Posterior cingulate gyrus (tissue), 11 donors: ENCODE measurements around the gene FIBP.
A peak's percentile ranks its signal among the peaks of the same experiment; 100 is the strongest.
"Not testable (repeated sequence)": the region's sequence is repeated elsewhere in the genome, so short reads cannot be mapped to it uniquely, and the experiment has no call there.

Experiments used
- DNase-seq, 10 donors: peaks; one replicate each; pipeline versions ENCODE4 v3.0.0 to v3.0.0-alpha.2; 2020 to 2021; ENCODE audit warnings: mixed read lengths in 3 of 10
- intact Hi-C: fragments of 100-400 bp; cut with DNase I; formaldehyde crosslinking; loops from one replicate; pipeline ENCODE4 v1.15.1; 2023

The FIBP gene

DNA sequence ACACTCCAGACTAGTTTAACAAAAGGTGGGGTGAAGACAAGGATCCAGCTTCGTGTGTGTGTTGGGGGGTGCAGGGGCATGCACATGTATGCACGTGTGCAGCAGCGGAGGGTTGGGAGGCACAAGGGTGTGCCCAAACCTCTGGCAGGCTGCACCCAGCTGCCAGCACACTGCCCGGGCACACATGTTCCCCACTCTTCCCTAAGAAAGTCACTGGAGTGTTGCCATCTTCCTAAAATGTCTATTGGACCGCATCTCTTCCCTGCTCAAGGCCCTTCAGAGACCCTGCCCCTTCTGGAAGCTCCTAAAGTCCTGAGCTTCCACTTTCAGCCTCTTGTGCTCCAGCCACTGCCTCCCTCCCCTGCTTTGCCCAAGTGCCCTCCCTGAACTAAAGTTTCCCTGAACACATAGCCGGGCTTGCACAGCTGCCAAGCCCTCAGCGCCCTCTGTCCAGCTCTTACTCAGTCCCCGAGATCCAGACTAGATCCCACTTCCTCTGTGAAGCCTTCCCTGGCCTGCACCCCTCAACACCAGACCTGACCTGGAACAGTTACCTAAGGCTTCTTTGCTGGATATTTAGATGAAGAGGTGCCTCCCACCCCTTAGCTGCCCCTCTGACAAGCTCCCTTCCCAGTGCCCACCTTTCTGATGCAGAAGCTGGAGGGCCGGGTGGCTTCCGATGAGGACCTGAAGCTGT is 36.3 kb downstream of the FIBP start:
- intact Hi-C loops, result no loop called here

DNA sequence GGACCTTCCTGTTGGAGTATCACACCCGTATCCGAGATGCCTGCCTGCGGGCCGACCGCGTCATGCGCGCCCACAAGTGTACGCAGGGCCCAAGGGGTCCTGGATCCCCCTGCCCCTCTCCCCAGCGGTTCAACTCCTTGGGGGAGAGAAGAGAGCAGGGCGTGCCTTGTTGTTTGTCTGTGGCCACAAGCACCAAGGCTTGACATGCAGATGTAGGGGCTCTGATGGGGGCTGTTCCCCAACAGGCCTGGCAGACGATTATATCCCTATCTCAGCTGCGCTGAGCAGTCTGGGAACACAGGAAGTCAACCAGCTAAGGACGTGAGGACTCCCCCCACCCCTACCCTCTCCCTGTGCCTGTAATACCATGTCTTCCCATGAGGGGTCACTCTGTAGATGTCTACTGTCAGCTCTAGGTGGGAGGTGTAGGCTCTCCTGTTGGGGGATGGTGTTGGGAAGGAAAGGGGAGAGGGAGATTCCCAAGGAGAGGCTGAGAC is 37.1 kb downstream of the FIBP start:
- intact Hi-C loops, result no loop called here
- DNase-seq, result peak in 1 of 10 donors; percentile 45

More for the DNA sequence above, 36.3 kb downstream of the FIBP start:
- peak in 2 of 10 donors; percentile 47 to 53 for DNase-seq

DNA sequence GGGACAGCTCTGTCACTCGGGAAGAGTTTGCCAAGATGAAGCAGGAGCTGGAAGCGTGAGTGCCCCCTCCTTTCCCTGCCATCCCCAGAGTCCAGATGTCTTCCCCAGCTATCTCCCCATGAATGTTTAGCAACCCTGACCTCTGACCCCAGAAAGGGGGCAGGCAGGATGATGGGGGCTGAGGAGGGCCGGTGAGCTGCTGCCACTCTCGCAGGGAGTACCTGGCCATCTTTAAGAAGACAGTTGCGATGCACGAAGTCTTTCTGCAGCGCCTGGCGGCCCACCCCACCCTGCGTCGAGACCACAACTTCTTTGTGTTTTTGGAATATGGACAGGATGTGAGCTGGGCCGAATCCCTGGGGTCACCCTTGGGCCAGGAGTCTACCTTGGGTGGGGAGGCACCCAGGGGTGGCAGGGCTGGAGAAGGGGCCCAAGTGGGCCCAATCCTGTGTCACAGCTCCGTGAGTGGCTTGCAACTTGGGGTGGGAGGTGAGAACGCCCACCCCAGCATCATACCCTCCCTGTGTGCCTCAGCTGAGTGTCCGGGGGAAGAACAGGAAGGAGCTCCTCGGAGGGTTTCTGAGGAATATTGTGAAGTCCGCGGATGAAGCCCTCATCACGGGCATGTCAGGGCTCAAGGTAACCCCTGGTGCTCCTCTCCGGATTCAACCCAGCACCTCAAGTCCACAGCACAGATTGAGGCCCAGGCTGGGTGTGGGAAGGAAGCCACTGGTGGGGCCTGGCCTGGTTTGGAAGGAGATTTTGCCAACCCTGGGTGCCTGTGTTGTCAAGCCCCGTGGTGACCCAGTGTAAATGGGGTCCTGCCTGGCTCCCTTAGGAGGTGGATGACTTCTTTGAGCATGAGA is 37.8 kb downstream of the FIBP start:
- DNase-seq, result peak in 1 of 10 donors; percentile 64
- intact Hi-C loops, result no loop called here

DNA sequence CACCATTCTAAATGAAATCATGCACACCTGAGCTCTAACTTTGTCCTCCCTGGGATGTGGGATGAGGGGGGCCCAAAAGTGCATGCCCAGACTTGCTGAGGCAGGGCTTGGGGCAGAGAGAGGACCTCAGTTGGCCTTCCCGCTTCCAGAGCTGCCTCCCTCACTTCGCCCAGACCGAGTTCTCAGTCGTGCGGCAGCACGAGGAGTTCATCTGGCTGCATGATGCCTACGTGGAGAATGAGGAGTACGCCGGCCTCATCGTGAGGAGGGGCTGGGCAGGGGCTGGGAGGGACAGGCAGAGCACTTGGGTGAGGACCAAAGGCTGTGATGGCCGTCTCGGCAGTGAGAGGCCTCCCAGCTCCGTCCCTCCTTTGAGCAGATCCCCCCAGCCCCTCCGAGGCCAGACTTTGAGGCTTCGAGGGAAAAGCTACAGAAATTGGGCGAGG is 38.5 kb downstream of the FIBP start:
- intact Hi-C loops, result no loop called here
- peak in 1 of 10 donors; percentile 69 for DNase-seq

DNA sequence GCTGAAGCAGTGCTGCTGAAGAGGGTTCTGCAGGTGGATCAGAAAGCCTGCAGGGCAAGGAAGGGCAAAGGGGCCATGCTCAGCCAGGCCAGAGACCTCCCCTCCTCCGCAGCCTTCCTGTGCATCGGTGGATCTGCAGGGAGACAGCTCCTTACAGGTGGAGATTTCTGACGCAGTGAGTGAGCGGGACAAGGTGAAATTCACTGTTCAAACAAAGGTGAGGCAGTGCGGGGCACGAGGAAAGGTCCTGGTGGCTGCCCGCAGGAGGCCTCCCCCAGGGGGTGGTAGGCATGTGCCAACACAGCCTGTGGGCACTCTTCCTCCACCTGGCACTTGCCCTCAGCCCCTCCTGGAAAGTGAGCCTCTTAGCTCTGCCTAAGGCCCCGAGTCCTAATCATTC is 38.9 kb downstream of the FIBP start:
- DNase-seq, result peak in 1 of 10 donors; percentile 46
- intact Hi-C loops, result no loop called here

DNA sequence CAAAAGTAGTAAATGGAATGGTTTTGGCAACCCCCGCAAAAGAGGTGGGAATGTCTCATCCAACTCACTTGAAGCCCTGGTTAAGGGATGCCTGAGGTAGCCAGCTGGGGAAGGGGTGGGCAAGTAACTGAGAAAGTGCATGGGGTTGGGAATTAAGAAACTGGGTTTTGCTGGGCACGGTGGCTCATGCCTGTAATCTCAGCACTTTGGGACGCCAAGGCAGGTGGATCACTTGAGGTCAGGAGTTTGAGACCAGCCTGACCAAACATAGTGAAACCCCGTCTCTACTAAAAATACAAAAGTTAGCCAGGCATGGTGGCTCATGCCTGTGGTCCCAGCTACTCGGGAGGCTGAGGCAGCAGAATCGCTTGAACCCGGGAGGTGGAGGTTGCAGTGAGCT is 39.6 kb downstream of the FIBP start:
- intact Hi-C loops, DNase-seq: not testable (repeated sequence)

DNA sequence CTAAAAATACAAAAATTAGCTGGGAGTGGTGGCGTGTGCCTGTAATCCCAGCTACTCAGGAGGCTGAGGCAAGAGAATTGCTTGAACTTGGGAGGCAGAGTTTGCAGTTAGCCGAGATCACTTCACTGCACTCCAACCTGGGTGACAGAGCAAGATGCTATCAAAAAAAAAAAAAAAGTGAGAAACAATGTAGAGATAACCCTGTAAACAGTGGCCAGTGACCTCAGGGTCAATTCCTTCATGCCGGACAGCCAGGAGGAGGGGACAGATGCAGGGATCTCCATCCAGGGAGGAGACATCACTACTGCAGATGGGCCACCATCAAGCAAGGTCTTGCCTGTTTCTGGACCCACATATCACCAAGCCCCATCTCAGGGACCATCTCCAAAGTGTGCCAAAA is 40.5 kb downstream of the FIBP start:
- no peak for DNase-seq
- intact Hi-C loops, result no loop called here

DNA sequence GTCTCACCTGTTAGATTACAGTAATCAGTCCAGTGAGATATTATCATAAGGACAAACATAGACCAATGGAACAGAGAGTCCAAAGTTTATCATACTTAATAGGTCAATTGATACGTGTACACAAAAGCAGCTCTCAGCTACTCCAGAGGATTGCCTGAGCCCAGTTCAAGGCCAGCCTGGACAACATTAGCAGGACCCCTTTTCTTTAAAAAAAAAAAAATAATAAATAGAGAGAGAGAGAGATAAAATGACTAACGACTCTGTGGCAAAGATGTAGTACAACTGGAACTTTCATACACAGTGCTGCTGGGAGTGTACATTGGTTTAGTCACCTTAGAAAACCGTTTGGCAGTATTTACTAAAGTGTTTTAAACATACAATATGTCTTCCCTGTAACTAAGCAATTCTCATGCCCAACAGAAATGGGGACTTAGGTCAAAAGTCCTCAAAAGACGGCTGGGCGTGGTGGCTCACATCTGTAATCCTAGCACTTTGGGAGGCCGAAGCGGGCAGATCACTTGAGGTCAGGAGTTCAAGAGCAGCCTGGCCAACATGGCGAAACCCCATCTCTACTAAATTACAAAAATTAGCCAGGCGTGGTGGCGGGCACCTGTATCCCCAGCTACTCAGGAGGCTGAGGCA is 43.9 kb downstream of the FIBP start:
- intact Hi-C loops, result no loop called here
- no peak for DNase-seq

DNA sequence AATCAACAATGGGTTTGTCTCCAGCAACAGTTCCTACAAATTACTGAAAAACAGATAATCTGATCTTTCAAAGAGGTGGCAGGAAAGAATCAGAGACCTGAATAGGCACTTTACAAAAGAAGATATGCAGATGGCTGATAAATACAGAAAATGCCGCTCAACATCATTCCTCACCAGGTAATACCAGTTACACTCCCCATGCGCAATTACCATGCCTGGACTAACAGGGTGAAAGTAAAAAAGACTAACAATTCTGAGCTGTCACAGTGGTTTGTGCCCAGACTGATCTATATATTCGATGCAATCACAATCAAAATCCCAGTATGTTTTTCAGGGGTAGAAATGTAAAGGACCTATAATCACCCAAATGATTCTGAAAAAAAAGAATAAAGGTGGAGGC is 44.5 kb downstream of the FIBP start:
- intact Hi-C loops, result no loop called here
- no peak for DNase-seq

DNA sequence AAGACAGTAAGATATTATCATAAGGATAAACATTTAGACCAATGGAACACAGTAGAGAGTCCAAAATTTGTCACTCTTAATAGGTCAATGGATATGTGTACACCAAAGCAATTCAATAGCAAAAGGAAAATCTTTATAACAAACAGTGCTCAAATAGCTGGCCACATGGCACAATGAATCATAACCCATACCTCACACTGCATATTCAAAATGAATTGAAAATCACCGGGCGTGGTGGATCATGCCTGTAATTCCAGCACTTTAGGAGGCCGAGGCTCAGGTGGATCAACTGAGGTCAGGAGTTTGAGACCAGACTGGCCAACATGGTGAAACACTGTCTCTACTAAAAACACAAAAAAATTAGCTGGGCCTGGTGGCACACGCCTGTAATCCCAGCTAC is 46.1 kb downstream of the FIBP start:
- intact Hi-C loops, result no loop called here
- DNase-seq, result no peak

DNA sequence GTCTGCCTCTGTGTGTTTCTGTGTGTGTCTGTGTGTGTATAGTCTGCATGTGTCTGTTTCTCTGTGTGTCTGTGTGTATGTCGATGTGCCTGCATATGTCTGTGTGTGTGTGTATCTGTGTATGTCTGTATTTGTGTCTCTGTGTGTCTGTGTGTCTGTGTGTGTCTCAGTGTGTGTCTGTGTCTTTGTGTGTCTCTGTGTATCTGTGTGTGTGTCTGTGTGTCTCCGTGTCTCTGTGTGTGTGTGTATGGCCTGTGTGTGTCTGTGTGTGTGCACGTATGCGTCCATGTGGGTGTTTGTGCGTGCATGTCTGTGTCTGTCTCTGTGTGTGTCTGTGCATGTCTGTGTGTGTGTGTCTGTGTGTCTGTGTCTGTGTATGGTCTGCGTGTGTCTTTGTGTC is 54.1 kb downstream of the FIBP start:
- intact Hi-C loops, result no loop called here
- peak in 1 of 10 donors; percentile 68 for DNase-seq
